ACC112 (cell line): ENCODE measurements around the gene IMMP2L.

Experiments used
- H2AFZ ChIP-seq: fragments of 200-600 bp; sonication (generic); one replicate; pipeline ENCODE4 v1.6.0; 2017; ENCODE audit warnings: antibody characterized with exemption, low read length; ENCODE audit not compliant: unreplicated experiment
- H3K27ac ChIP-seq: fragments of 200-600 bp; sonication (generic); 2 replicates; pipeline ENCODE4 v1.5.1; 2014; ENCODE audit warnings: low read depth, mild to moderate bottlenecking, antibody characterized with exemption, low read length, moderate library complexity
- H3K27me3 ChIP-seq: fragments of 200-600 bp; sonication (generic); 2 replicates; pipeline ENCODE4 v1.6.1; 2014; ENCODE audit warnings: mild to moderate bottlenecking, antibody characterized with exemption, low read length, moderate library complexity, mixed read lengths; ENCODE audit not compliant: insufficient read depth
- H3K36me3 ChIP-seq: fragments of 200-600 bp; sonication (generic); 2 replicates; pipeline ENCODE4 v1.6.1; 2016; ENCODE audit warnings: mild to moderate bottlenecking, antibody characterized with exemption, low read length, moderate library complexity, mixed read lengths; ENCODE audit not compliant: insufficient read depth
- H3K4me1 ChIP-seq: fragments of 200-600 bp; sonication (generic); one replicate; pipeline ENCODE4 v1.6.1; 2016; ENCODE audit warnings: low read length, mixed read lengths; ENCODE audit not compliant: insufficient read depth, unreplicated experiment, control insufficient read depth
- H3K4me3 ChIP-seq: fragments of 200-600 bp; sonication (generic); 2 replicates; pipeline ENCODE4 v1.5.1; 2014; ENCODE audit warnings: mild to moderate bottlenecking, low read depth, low read length
- H3K79me2 ChIP-seq: fragments of 200-600 bp; sonication (generic); one replicate; pipeline ENCODE4 v1.6.0; 2016; ENCODE audit warnings: low read length; ENCODE audit not compliant: control insufficient read depth, unreplicated experiment, insufficient read depth

IMMP2L gene

DNA sequence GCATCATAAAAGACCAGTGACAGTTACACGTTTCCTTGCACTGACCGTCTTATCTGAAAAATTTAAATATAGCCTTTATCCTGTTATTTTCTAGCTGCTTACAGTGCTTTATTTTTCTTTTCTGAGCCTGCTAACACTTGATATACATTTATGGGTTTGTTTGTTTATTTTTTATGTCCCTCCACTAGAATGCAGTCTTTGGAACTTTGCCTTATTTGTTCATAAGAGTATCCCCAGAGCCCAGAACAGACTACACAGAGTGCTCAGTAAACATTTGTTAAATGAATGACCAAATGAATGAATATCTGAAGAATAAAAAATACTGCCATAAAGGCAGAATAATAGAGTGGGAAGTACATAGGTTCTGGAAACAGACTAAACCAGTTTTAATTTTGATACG lies 673.7 kb downstream of the IMMP2L start:
- H2AFZ ChIP-seq: no peak overlapping the region
- H3K27ac ChIP-seq: no peak overlapping the region
- H3K4me3 ChIP-seq: no peak overlapping the region
- H3K4me1 ChIP-seq: no peaks in the 10 kb centered on the region
- H3K36me3 ChIP-seq: no peaks in the 10 kb centered on the region
- no peaks in the 10 kb centered on the region for H3K27me3 ChIP-seq
- H3K79me2 ChIP-seq: no peaks in the 10 kb centered on the region

DNA sequence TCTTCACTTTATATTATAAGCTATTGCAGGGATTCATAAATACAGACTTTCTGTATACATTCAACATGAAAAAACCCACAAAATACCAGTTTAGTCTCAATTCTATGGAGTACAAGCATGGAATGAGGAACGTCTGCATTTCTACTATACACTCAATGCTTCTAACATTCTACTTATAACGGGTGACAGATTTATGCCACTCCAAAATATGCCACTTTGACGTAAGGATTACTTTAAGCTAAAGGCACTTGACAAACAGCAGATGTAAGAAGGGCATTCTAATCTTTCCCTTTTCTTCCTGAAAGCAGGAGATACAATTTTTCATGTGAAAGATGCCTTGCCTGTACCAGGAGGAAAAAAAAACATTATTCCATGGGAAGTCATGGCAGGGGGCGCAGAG lies 676.8 kb downstream of the IMMP2L start:
- Histone ChIP-seq H3K4me1 (no peaks in the 10 kb centered on the region), H3K4me3 (no peak overlapping the region), H3K27me3 (no peaks in the 10 kb centered on the region), H3K27ac (no peak overlapping the region), H3K36me3 (no peaks in the 10 kb centered on the region), H2AFZ (no peak overlapping the region), H3K79me2 (no peaks in the 10 kb centered on the region)

DNA sequence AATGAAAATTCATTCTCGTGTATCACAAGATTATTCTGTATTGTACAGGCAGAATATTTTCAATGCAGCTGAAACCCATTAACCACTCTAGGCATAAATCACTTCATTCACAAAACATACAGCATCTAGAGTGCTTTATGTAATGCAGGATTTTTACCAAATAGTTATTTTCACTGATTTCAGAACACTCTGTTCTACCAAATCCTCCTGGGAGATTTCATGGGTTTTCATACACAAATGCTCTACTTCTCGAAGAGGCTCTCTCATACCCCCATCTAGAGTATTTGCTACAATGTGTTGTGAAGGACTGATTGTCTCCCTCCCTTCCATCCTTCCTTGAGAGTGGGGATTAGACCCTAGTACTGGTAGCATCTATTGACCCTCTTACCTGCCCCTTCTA lies 680.6 kb downstream of the IMMP2L start:
- Histone ChIP-seq H2AFZ (no peak overlapping the region), H3K79me2 (no peaks in the 10 kb centered on the region), H3K36me3 (no peaks in the 10 kb centered on the region), H3K4me1 (no peaks in the 10 kb centered on the region), H3K4me3 (no peak overlapping the region), H3K27me3 (no peaks in the 10 kb centered on the region), H3K27ac (no peak overlapping the region)

DNA sequence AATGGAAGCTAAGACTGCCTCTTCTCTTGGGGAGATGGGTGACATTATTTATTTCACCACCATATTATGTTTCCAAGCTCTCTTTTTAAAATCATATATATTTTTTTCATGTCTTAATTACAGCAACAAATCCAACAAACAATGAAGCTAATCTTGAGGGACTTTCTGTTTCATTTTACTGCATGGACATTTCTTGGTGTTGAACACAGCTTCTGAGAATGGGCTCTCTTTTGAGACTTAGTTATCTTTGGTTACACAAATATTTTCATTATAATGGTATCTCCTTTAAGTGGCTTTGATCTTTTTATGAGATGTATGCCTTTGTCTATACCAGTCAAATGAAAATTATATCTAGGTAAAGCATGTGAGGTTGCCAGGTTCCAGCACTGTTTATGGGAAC lies 681.3 kb downstream of the IMMP2L start:
- no peaks in the 10 kb centered on the region for H3K36me3 ChIP-seq
- H2AFZ ChIP-seq: no peak overlapping the region
- H3K4me3 ChIP-seq: no peak overlapping the region
- no peak overlapping the region for H3K27ac ChIP-seq
- no peaks in the 10 kb centered on the region for H3K79me2 ChIP-seq
- no peaks in the 10 kb centered on the region for H3K4me1 ChIP-seq
- H3K27me3 ChIP-seq: no peaks in the 10 kb centered on the region

DNA sequence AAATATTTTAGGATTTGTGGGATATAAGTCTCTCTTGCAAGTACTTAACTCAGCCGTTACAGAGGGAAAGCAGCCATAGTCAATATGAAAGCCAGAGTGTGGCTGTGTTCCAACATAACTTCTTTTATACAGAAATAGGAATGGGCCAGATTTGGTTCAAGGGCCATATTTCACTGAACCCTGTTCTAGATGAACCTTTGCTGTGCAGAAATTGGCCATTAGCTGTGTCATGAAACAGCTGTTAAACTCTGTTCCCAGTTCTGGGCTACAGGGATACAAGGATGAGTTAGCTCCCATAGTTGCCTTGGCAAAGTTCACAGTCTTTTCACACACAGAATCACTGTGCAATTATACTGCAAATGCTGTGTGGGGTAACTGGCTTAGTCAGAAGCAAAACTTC lies 685.3 kb downstream of the IMMP2L start:
- no peak overlapping the region for H2AFZ ChIP-seq
- H3K27ac ChIP-seq: no peak overlapping the region
- H3K4me1 ChIP-seq: no peaks in the 10 kb centered on the region
- no peaks in the 10 kb centered on the region for H3K27me3 ChIP-seq
- no peak overlapping the region for H3K4me3 ChIP-seq
- H3K79me2 ChIP-seq: no peaks in the 10 kb centered on the region
- H3K36me3 ChIP-seq: no peaks in the 10 kb centered on the region

DNA sequence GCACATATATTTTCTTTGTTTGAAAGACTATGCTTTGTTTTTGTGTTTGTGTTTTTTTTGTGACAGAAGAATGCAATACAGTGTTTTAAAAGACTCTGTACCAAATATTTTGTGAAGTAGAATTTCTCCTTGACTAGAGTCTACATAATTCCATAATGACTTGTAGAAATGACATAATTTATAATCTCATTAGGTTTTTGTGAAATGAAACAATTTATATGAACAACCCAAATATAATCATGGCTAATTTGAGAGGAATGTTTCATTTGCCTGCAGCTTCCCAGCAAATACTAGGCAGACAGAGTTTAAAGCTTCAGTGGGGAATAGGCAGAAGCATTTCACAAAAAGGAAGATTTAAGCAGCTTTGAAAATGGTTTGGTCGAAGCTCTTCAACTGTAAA lies 686.9 kb downstream of the IMMP2L start:
- H2AFZ ChIP-seq: no peak overlapping the region
- H3K4me1 ChIP-seq: no peaks in the 10 kb centered on the region
- H3K27me3 ChIP-seq: no peaks in the 10 kb centered on the region
- no peaks in the 10 kb centered on the region for H3K36me3 ChIP-seq
- no peak overlapping the region for H3K4me3 ChIP-seq
- no peak overlapping the region for H3K27ac ChIP-seq
- no peaks in the 10 kb centered on the region for H3K79me2 ChIP-seq

DNA sequence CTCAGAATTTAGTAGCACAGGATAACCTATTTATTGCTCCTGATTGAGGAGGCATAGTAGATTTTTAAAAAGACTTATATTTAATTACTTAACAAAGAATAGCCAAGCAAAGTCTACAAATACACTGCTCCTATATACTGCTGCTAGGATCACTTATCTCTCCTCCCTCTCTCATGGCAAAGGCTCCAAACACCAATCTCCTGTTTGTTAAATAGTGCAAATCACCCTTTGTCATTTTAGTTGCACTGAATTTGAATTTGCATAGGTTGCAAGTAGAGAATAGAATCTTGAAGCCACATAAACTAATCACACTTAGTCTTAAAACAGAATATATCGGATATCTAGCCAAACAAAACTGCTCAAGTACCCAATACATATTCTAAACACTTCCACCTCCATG lies 690.4 kb downstream of the IMMP2L start:
- Histone ChIP-seq H3K4me1 (no peaks in the 10 kb centered on the region), H3K27ac (no peak overlapping the region), H3K27me3 (no peaks in the 10 kb centered on the region), H3K4me3 (no peak overlapping the region), H2AFZ (no peak overlapping the region), H3K36me3 (no peaks in the 10 kb centered on the region), H3K79me2 (no peaks in the 10 kb centered on the region)

DNA sequence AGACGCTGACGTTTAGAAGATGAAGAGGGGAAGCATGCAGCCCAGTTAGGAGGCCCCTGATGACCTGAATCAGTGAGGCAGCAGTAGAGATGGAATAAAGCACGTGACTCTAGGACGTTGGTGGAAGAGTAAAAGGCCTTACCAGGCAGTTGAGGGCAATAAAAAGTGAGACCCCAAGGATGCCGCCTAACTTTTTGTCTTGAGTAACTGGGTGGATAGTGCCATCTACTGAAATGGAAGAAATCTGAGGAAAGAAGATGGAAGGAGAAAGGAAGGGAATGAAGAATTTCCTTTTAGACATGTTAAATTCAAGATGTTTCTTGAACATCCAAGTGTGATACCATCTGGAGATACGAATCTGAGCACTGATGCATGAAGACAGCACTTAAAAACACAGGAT lies 691.4 kb downstream of the IMMP2L start:
- H2AFZ ChIP-seq: no peak overlapping the region
- H3K4me1 ChIP-seq: no peaks in the 10 kb centered on the region
- no peaks in the 10 kb centered on the region for H3K79me2 ChIP-seq
- H3K4me3 ChIP-seq: no peak overlapping the region
- no peaks in the 10 kb centered on the region for H3K36me3 ChIP-seq
- no peaks in the 10 kb centered on the region for H3K27me3 ChIP-seq
- H3K27ac ChIP-seq: no peak overlapping the region

DNA sequence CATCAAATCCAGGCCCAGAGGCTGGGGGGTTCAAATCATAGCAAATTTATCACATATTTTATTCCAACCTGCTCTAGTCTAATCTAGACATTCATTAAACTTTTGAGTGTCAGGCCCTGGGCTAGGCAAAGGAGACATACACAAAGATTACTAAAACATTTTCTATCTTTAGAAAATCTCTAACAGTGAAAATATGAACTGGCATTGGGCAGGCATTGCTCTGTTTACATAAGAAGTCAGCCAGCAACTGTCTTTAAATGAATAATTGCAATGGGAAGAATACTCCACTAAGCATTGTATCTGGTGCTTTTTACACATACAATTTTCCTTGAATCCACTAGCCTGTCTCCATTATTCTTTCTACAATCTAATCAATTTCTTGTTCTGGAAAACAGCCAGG lies 693.8 kb downstream of the IMMP2L start:
- no peaks in the 10 kb centered on the region for H3K79me2 ChIP-seq
- no peak overlapping the region for H3K27ac ChIP-seq
- no peaks in the 10 kb centered on the region for H3K4me1 ChIP-seq
- H3K36me3 ChIP-seq: no peaks in the 10 kb centered on the region
- no peak overlapping the region for H2AFZ ChIP-seq
- no peaks in the 10 kb centered on the region for H3K27me3 ChIP-seq
- no peak overlapping the region for H3K4me3 ChIP-seq

DNA sequence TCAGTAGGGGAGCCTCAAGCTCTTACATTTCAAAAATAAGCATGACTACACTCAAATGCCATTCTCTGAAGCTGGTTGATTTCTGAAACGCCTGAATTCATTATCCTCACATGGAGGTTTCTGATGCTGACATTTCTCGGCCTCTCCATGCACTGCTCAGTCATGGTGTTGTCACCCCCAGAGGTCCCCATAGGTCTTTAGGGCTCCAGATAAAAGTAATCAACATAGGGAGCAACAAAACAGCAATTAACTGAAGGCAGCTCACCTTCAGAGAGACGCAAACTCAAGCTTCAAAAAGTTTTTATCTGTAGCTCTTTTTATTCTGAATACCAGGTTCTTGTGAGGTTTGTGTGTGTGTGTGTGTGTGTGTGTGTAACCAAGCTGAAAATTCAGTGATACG lies 694.5 kb downstream of the IMMP2L start:
- Histone ChIP-seq H3K27ac (no peak overlapping the region), H3K36me3 (no peaks in the 10 kb centered on the region), H3K4me3 (no peak overlapping the region), H2AFZ (no peak overlapping the region), H3K27me3 (no peaks in the 10 kb centered on the region), H3K4me1 (no peaks in the 10 kb centered on the region), H3K79me2 (no peaks in the 10 kb centered on the region)

DNA sequence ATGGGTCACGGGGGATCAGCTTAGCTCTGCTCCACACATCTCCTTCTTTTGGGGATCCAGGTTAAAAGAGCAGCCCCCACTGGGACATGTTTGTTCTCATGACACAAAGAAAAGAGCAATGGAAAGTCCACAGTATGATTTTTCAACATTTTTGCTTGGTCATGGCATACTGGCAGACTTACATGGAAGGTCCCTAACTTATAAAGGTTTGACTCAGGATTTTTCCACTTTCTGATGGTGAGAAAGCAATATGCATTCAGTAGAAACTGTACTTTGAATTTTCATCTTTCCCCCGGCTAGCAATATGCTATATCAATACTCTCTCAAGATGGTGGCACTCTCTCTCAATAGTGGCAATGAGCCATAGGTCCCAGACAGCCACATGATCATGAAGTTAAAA lies 699.0 kb downstream of the IMMP2L start:
- Histone ChIP-seq H3K4me1 (no peaks in the 10 kb centered on the region), H3K27me3 (no peaks in the 10 kb centered on the region), H3K4me3 (no peak overlapping the region), H3K79me2 (no peaks in the 10 kb centered on the region), H2AFZ (no peak overlapping the region), H3K27ac (no peak overlapping the region), H3K36me3 (no peaks in the 10 kb centered on the region)

DNA sequence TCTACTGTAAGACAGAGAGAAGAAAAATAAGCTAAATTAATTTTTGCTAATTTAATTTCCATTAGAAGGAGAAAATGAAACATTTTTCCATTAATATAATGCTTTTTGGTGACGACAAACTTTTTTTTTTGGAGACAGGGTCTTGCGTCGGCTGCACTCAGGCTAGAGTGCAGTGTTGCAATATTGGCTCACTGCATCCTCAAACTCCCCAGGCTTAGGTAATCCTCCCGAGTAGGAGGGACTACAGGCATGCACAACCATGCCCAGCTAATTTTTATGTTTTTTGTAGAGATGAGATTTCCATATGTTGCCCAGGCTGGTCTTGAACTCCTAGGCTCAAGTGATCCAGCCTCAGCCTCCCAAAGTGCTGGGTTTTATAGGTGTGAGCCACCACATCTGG lies 701.1 kb downstream of the IMMP2L start:
- no peaks in the 10 kb centered on the region for H3K4me1 ChIP-seq
- H3K4me3 ChIP-seq: no peak overlapping the region

More for the DNA sequence above, 701.1 kb downstream of the IMMP2L start:
- Histone ChIP-seq H3K27ac (no peak overlapping the region), H3K79me2 (no peaks in the 10 kb centered on the region), H2AFZ (no peak overlapping the region), H3K27me3 (no peaks in the 10 kb centered on the region), H3K36me3 (no peaks in the 10 kb centered on the region)
